ENCODE data around the gene EVL. TPM values are rescaled to one million over a fixed set of nuclear protein-coding genes. Genes with fewer than 3 reads are reported as not detected.
"Not testable (repeated sequence)": the region's sequence is repeated elsewhere in the genome, so short reads cannot be mapped to it uniquely, and the experiment has no call there.

Gene EVL
- polyA plus RNA-seq, 4 donors, result 109 to 184 (median 136) TPM

GRCh38 chr14:100157548-100158232 lies 92.5 kb downstream of the EVL start:
- DNase-seq (ENCODE audit: low read depth in 4 of 4, low spot score in 3 of 4), result not testable (repeated sequence)

DNA sequence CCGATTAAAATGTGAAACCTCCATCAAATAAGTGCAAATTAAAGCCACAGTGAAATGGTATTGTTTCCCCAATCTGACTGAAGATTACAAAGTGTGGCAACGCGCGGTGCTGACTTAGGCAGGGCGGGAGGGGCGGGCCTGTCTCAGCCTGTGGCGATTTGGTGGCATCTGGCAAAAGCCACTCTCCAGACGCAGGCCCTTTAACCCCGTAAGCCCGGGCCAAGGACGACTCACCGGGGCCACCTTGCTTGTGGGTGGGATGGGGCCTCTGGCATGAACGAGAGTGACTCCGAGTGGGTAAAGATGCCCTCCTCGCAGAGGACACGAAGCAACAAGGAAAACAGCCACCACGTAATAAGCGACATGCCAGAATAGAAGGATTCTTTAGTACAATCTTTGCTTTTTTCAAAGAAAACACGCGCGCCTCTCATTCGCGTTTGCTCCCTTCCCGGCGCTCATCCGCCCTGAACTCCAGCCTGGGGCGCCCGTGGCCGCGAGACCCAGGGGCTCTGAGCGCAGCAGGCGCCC lies 93.4 kb downstream of the EVL start:
- DNase-seq (ENCODE audit: low read depth in 4 of 4, low spot score in 3 of 4), result no peak

DNA sequence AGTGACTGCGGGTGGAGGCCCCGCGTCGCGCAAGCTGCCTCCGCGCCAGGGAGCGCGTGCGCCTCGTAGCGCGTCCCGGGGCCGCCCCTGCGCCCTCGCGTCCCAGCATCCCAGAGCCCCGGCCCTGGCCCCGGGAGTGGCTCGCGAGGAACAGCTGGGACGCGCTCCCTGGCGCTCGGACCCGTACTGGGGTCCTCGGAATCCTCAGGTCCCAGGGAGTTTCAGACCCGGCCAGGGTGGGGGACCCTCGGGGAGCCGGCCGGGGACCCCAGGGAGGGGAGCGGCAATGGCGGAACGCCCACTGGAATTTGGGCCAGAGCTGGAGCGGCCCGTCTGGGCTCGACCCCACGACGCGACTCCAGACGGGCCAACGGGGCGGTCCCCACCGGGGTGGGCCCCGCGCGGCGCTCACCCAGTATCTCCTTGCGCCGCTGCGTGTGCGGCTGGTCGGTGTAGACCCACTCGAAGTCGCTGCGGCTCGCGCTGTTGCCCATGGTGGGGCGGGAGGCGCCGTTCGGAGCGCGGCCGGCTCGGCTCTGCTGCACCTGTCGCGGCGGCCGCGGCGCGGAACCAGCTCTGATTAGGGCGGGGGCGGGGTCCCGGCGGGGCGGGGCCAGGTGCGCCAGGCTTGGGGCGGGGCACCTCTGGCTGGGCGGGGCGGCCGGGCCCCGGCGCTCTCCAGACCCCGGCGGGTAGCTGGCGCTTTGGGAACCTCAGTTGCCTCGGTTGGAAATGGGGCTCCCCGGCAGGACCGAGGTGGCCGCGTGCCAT lies 94.1 kb downstream of the EVL start, which contains the start of gene DEGS2:
TSS of gene DEGS2 (minus strand) at position 552 of the 771 bp plus-strand sequence. CDS start at position 494, 58 bp downstream.
- no peak for DNase-seq (ENCODE audit: low read depth in 4 of 4, low spot score in 3 of 4)

DNA sequence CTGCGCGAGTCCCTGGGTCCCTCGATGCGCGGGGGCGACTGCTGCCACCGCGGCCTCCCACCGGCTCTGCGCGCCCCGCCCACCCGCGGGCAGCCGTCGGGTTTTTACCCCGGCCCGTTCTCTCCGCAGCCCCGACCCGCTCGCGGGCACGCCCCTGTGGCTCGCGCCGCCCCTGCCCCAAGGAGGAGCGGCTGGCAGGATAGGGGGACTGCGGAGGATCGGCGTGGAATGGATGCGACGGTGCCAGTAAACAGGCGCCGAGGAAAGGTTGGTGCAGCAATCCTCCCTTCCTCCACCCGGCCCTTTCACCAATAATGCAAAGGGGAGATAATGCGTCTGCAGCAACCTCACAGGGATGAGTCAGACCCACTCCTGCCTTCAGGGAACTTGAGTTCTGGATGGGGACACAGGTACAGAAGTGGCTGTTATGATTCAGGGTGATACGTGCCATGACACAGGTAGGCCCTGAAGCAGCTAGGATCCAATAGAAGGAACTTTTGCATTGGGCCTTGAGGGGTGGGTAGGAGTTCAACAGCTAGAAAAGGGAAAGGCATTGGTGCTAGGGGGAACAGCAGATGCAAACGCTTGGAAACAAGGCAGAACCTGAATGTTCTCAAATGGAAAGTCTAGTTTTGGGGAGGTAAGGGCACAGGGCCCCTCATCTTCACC lies 94.8 kb downstream of the EVL start:
- DNase-seq (ENCODE audit: low read depth in 4 of 4, low spot score in 3 of 4), result no peak

DNA sequence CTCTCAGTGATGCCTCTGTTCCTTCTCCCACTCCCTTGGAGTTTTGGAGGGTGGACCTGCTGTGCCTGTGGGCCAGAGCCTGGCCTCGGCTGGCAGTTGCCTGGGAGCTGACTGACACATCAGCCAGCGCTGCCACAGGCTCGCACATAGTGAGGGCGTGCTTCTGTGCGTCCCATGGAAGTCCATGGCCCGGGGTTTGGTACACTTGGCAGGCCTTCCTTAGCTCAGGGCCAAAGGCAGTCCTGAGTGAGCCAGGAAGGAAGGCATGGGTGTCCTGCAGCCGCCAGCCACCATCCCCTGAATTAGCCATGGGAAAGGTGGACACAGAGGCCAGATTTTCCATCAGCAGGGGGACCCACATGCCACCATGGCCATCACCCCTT lies 95.3 kb downstream of the EVL start:
- no peak for DNase-seq (ENCODE audit: low read depth in 4 of 4, low spot score in 3 of 4)

DNA sequence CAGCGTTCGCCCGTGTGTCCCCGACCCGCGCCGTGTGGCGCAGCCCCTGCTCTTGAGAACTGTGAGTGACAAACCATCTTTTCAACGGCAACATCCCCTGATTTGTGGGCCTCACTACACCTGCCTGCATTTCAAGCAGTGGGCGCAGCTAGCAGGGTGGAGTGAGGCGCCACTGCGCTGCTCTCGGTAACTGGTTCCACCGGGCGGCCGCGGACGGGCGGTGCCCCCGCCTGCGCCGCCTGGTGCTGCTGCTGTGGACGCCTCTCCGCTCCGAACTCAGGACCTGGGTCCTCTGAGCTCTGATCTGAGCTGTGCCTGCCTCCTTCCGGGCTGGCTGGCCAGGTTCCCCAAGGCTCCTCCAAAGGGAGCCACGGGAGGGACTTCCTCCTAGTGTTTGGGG lies 100.2 kb downstream of the EVL start:
- no peak for DNase-seq (ENCODE audit: low read depth in 4 of 4, low spot score in 3 of 4)

- no peak for DNase-seq (ENCODE audit: low read depth in 4 of 4, low spot score in 3 of 4)
Observed at GRCh38 chr14:100165831-100166440, 100.7 kb downstream of the EVL start.

- no peak for DNase-seq (ENCODE audit: low read depth in 4 of 4, low spot score in 3 of 4)
Observed at GRCh38 chr14:100168506-100168905, 103.3 kb downstream of the EVL start.

DNA sequence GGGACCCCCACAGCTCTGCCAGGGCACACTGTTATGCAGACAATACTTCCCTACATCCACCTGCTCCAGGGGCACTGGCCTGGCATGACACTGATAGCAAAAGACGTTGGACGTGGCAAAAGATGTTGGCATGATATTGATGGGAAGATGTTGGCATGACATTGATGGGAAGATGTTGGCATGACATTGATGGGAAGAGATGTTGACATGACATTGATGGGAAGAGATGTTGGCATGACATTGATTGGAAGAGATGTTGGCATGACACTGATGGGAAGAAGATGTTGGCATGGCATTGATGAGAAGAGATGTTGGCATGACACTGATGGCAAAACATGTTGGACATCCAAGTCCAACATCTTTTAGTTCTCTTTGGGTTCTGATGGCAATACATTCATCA lies 105.7 kb downstream of the EVL start:
- DNase-seq (ENCODE audit: low read depth in 4 of 4, low spot score in 3 of 4), result no peak

- no peak for DNase-seq (ENCODE audit: low read depth in 4 of 4, low spot score in 3 of 4)
Observed at GRCh38 chr14:100172811-100173210, 107.6 kb downstream of the EVL start.

DNA sequence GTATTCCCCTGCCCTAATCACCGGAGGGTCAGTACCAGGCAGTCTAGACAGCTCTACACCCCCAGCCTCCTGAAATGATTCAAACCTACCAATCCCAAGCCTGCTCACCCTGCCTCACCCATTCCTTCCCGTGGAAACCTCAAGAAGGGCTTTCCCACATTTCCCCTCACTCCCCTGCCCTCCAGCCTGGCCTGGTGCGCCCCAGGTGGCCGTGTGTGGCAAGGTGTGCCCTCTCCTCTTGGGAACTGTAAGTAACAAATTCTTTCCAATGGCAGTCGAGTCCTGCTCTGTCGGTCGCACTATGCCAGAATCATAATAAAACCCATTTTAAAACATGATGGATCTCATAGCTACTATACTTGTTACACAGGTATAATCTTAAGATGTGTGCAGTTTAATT lies 108.1 kb downstream of the EVL start:
- no peak for DNase-seq (ENCODE audit: low read depth in 4 of 4, low spot score in 3 of 4)

DNA sequence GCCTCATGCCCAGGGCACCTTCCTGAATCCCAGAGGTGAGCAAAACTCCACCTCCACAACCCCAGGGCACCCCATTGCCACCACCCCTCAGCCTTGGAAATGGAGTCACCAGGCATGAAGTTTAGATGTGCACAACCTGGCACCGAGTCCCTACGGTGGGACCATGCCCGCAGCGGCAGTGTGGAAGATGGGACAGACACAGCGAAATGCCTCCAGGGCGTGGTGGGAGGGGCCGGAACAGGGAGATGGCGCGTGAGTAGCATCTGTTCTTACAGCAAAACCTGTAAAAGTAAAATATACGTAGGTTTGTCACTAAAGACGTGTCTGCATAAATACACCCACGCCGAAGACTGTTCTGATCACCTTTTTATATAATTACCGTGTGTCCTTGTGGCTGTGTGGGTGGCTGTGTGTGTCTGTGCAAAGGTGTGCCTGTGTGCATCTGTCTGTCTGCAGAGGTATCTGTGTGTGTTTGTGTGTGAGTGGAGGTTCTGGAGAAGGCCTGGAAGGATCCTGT lies 111.6 kb downstream of the EVL start:
- DNase-seq (ENCODE audit: low read depth in 4 of 4, low spot score in 3 of 4), result no peak

DNA sequence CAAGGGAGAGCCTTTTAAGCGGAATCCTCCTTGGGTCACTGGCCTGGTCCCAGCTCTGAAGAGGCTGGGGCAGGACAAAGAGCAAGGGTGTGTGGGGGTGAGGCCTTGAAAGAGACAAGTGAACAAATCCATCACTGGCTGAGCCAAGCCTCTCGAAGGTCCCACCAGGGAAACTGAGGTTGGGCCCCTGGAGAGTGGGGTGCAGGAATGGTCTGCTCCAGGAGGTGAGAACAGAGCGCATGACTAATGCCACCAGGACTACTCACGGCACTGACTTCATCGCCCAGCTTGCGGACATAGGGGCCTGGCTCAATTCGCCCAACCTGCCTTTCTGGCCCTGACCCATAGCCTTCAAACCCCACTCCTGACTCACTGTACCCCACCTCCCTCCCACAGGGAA lies 113.5 kb downstream of the EVL start:
- no peak for DNase-seq (ENCODE audit: low read depth in 4 of 4, low spot score in 3 of 4)

DNA sequence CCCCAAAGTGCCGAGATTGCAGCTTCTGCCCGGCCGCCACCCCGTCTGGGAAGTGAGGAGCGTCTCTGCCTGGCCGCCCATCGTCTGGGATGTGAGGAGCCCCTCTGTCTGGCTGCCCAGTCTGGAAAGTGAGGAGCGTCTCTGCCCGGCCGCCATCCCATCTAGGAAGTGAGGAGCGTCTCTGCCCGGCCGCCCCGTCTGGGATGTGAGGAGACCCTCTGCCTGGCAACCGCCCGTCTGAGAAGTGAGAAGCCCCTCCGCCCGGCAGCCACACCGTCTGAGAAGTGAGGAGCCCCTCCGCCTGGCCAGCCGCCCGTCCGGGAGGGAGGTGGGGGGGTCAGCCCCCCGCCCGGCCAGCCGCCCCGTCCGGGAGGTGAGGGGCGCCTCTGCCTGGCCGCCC lies 115.4 kb downstream of the EVL start:
- DNase-seq (ENCODE audit: low read depth in 4 of 4, low spot score in 3 of 4), result not testable (repeated sequence)

DNA sequence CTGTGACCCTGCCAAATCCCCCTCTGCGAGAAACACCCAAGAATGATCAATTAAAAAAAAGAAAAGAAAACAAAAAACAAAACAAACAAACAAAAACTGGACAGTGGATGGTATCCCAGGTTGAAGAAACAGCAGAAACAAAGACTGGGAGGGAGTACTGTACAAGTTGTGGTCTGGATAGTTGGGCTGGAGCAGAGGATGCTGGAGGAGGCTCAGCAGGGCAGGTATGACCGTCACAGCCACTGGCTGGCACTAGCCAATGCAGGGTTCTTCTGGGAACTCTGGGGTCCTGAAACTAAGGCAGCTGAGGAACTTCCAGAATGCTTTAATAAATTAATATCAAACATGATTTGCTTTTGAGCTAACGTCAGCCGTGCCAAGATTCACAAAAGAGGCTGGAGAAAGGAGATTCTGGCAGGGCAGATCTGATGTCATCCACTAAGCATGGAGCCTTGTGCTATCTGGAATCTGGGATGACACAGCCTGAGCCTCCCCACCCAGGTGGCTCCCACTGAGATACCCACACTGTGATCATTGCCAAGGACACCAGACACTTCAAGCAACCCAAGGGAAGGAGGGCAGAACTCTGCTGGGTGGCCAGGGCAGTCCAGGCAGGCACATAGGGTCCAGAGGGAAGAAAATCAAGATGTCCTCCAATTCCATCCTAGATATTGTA lies 116.8 kb downstream of the EVL start:
- not testable (repeated sequence) for DNase-seq (ENCODE audit: low read depth in 4 of 4, low spot score in 3 of 4)

DNA sequence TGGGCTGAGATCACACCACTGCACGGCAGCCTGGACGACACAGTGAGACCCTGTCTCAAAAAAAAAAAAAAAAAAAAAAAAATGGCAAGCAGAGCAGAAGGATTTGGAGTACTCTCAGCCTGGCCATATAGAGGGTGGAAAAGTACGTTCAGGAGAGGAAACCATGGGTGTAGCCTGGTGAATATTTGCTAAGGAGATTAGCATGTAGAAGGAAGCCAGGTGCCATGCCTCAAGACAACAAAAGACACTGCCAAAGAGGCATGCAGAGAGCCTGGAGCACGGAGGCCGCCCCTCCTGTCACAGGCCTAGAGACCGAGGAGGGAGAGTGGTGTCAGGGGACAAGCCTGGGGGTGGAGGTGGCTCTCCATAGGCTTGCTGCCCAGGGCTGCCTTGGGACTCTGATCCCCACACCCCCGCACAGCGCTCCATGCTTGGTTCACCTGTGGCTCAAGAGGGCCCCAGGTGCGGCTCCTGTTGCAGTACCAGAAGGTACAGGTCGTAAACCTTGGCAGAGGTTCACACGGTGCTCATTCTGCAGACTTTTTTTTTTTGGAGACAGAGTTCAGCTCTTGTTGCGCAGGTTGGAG lies 122.1 kb downstream of the EVL start:
- no peak for DNase-seq (ENCODE audit: low read depth in 4 of 4, low spot score in 3 of 4)

DNA sequence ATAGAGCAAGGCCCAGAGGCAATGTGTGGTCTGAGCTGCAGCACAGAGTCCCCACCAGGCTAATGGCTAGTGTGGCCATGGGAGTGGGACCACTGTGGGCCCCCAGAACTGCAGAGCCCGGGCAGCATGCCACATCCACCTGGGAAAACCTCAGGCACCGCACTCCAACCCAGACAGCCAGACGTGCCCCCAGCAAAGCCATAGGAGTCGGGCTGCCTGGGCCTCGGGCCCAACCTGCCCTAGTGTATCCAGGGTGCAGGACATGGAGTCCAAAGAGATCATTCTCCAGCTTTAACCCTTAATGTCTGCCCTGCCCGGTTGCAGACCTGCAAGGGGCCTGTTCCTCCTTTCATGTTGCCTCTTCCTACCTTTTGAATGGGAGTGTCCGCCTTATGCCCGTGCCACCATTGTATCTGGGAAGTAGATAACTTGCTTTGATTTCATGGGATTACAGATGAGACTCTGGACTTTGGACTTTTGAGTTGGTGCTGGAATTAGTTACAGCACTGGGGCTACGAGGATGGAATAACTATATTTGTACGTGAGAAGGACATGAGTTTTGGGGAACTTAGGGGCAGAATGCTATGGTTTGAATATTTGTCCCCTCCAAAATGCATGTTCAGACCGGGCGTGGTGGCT lies 123.3 kb downstream of the EVL start:
- DNase-seq (ENCODE audit: low read depth in 4 of 4, low spot score in 3 of 4), result no peak

DNA sequence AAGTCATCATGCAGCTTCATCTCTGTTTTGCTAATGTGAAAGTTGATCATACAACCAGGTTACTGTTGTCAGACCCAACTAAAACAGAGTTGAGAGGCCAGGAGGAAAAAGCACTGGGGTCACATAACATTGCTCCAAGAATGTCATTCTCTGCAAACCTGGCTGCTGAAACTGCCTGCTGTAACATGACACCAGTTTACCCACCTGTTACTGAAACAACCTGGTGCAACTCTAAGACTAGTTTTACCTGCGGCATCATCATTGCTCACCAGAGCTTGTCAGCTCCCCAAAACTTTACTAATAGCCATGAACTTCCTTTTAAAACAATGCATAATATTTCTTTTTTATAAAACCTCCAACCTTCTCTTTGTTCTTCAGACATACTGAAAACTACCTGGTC lies 124.9 kb downstream of the EVL start:
- DNase-seq (ENCODE audit: low read depth in 4 of 4, low spot score in 3 of 4), result no peak

DNA sequence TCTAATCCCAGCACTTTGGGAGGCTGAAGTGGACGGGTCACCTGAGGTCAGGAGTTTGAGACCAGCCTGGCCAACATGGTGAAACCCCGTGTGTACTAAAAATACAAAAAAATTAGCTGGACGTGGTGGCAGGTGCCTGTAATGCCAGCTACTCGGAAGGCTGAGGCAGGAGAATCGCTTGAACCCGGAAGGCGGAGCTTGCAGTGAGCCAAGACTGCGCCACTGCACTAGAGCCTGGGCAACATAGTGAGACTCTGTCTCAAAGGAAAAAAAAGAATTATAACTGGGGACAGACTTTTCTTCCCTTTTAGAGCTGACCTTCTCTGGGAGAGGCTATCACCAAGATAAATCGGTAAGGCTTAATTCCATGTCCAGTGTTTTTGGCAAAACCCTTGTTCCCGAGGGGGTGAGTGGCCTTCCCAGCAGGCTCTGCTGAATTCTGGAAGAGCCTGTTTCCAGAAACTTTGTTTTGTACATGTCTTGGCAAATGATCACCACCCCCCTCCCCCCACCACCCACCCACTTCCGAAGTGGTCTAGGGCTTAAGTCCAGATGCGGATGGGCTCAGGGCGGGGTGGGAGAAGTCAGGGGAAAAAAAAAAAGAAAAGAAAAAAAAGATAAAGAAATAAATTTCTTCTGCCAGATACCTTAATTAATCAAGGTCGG lies 126.5 kb downstream of the EVL start:
- DNase-seq (ENCODE audit: low read depth in 4 of 4, low spot score in 3 of 4), result no peak
